ENCODE data around the gene NAT9. TPM values are rescaled to one million over a fixed set of nuclear protein-coding genes. Genes with fewer than 3 reads are reported as not detected.

NAT9 gene
- total and polyA plus RNA-seq, 2 donors (not counting 3 experiments of a cell fraction or from before 2014, with no cell fraction given): 39.3 to 44.8 TPM

GRCh38 chr17:74821655-74822334, 45.6 kb upstream of the NAT9 start:
- Histone ChIP-seq H3K36me3 (ENCODE audit: control insufficient read depth in 2 of 2, extremely low read depth in 1 of 2, insufficient read depth in 2 of 2, low read length in 2 of 2) (peaks cover 0 to 11% of the 10 kb centered on the region in 2 experiments), H3K4me1 (ENCODE audit: control insufficient read depth, extremely low read depth, insufficient read depth, low read length) (peaks cover 13% of the 10 kb centered on the region), H3K9me3 (replicated peaks; ENCODE audit: control insufficient read depth, insufficient read depth, low read length) (no peaks in the 10 kb centered on the region), H3K4me2 (ENCODE audit: insufficient read depth, low read length) (no peak overlapping the region), H3K27me3 (ENCODE audit: control insufficient read depth in 2 of 2, insufficient read depth in 2 of 2, low read length in 2 of 2) (no peaks in the 10 kb centered on the region), H3K9me1 (replicated peaks; ENCODE audit: control insufficient read depth, extremely low read depth, insufficient read depth, low read length) (no peaks in the 10 kb centered on the region), H3K4me3 (replicated peaks in 1 of 3; ENCODE audit: insufficient read depth in 1 of 3, low read depth in 1 of 3, low read length in 3 of 3) (no peak overlapping the region), H3K9ac (replicated peaks; ENCODE audit: extremely low read depth, insufficient read depth, low read length) (no peak overlapping the region), H3K79me2 (ENCODE audit: control insufficient read depth, insufficient read depth, low read length) (no peaks in the 10 kb centered on the region), H2AFZ (ENCODE audit: low read depth, low read length) (no peak overlapping the region), H3K27ac (ENCODE audit: insufficient read depth, low read depth, low read length) (no peak overlapping the region), H4K20me1 (replicated peaks; ENCODE audit: control insufficient read depth, extremely low read depth, insufficient read depth, low read length) (no peaks in the 10 kb centered on the region)
- ChIA-PET CTCF (interaction anchor here (1.1 to 1.4 kb wide), 3 partner anchors 8 to 51 kb away, joined by 3 to 4 read pairs (median 4); no protein-coding TSS in a partner anchor), POLR2A (no interaction called here)
- intact Hi-C loops (cut with micrococcal nuclease): no loop called here
- dilution Hi-C loops (cut with MboI; ENCODE audit: extremely low pct_ligation_motif_present, low sequenced_read_pairs): no loop called here
- no TSS peak for BruUV-seq (replicated peaks)
- DNase-seq (ENCODE audit: low read depth, low spot score) (no peak), FAIRE-seq (no peak)
- no peak for TF ChIP-seq POLR2A (IDR thresholded peaks at IDR 0.05; ENCODE audit: low read depth, low read length)
- TF ChIP-seq FOS (IDR thresholded peaks at IDR 0.05; ENCODE audit: borderline replicate concordance, insufficient read depth, low read length): no peak
- TF ChIP-seq GATA2 (IDR thresholded peaks at IDR 0.05; ENCODE audit: insufficient read depth, insufficient read length, low read depth, low read length): no peak
- TF ChIP-seq EZH2 (IDR thresholded peaks at IDR 0.05; ENCODE audit: borderline replicate concordance, low read depth, low read length, severe bottlenecking): no peak
- no peak for TF ChIP-seq POLR2AphosphoS5 (IDR thresholded peaks at IDR 0.05; ENCODE audit: insufficient read depth, low read depth, low read length)
- TF ChIP-seq MAX (IDR thresholded peaks at IDR 0.05; ENCODE audit: insufficient read depth, insufficient read length): no peak
- TF ChIP-seq MYC (IDR thresholded peaks at IDR 0.05; ENCODE audit: low read depth, low read length): no peak
- TF ChIP-seq JUN (IDR thresholded peaks at IDR 0.05; ENCODE audit: borderline replicate concordance, insufficient read depth, insufficient read length, low read depth): no peak
- TF ChIP-seq, protein P1, sequence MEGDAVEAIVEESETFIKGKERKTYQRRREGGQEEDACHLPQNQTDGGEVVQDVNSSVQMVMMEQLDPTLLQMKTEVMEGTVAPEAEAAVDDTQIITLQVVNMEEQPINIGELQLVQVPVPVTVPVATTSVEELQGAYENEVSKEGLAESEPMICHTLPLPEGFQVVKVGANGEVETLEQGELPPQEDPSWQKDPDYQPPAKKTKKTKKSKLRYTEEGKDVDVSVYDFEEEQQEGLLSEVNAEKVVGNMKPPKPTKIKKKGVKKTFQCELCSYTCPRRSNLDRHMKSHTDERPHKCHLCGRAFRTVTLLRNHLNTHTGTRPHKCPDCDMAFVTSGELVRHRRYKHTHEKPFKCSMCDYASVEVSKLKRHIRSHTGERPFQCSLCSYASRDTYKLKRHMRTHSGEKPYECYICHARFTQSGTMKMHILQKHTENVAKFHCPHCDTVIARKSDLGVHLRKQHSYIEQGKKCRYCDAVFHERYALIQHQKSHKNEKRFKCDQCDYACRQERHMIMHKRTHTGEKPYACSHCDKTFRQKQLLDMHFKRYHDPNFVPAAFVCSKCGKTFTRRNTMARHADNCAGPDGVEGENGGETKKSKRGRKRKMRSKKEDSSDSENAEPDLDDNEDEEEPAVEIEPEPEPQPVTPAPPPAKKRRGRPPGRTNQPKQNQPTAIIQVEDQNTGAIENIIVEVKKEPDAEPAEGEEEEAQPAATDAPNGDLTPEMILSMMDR (IDR thresholded peaks at IDR 0.05; ENCODE audit: extremely low read depth in 1 of 2, insufficient read depth in 1 of 2, low read depth in 1 of 2, low read length in 2 of 2): no peak

Measured in endothelial cell of umbilical vein (primary cell).